ENCODE data around the gene ASH1L.

ASH1L gene

GRCh38 chr1:155466617-155466972 is 96.0 kb downstream of the ASH1L start:
- ATAC-seq: no peak
- no peak for TF ChIP-seq ZNF565 (CRISPR knock-in tag; conservative IDR thresholded peaks at IDR 0.05; ENCODE audit: low read depth)
- 0 out of 2 replicates have a peak, but pooled peaks have one; percentile 5 for TF ChIP-seq OSR1 (CRISPR knock-in tag; IDR thresholded peaks at IDR 0.05)
- no peak for TF ChIP-seq TOX (CRISPR knock-in tag; IDR thresholded peaks at IDR 0.05; ENCODE audit: borderline replicate concordance)

GRCh38 chr1:155463865-155464650 is 98.5 kb downstream of the ASH1L start:
- ATAC-seq: peak; percentile 60
- TF ChIP-seq ZFP30 (CRISPR knock-in tag; IDR thresholded peaks at IDR 0.05): no peak
- TF ChIP-seq PATZ1 (CRISPR knock-in tag; IDR thresholded peaks at IDR 0.05; ENCODE audit: borderline replicate concordance): no peak
- TF ChIP-seq BACH2 (CRISPR knock-in tag; IDR thresholded peaks at IDR 0.05; ENCODE audit: borderline replicate concordance): no peak
- TF ChIP-seq GLIS3 (CRISPR knock-in tag; IDR thresholded peaks at IDR 0.05): no peak
- peak; percentile 70; the same call in 1 of the 2 replicates for TF ChIP-seq TOX (CRISPR knock-in tag; IDR thresholded peaks at IDR 0.05; ENCODE audit: borderline replicate concordance)
- no peak for TF ChIP-seq ZNF70 (CRISPR knock-in tag; IDR thresholded peaks at IDR 0.05)
- TF ChIP-seq OSR1 (CRISPR knock-in tag; IDR thresholded peaks at IDR 0.05): peak; percentile 94
- no peak for TF ChIP-seq ARNTL (CRISPR knock-in tag; IDR thresholded peaks at IDR 0.05; ENCODE audit: borderline replicate concordance, low read depth)
- TF ChIP-seq ZFP3 (CRISPR knock-in tag; IDR thresholded peaks at IDR 0.05): peak; percentile 83; the same call in 1 of the 2 replicates
- no peak for TF ChIP-seq CREB5 (CRISPR knock-in tag; IDR thresholded peaks at IDR 0.05; ENCODE audit: low read depth)
- TF ChIP-seq CSRNP3 (CRISPR knock-in tag; IDR thresholded peaks at IDR 0.05): no peak
- TF ChIP-seq ZC3H10 (CRISPR knock-in tag; IDR thresholded peaks at IDR 0.05): peak; percentile 77; the same call in 1 of the 2 replicates
- TF ChIP-seq RARB (CRISPR knock-in tag; IDR thresholded peaks at IDR 0.05): no peak
- peak; percentile 79; the same call in 1 of the 2 replicates for TF ChIP-seq POU6F1 (CRISPR knock-in tag; IDR thresholded peaks at IDR 0.05; ENCODE audit: borderline replicate concordance, low read depth)
- TF ChIP-seq SNAI2 (CRISPR knock-in tag; IDR thresholded peaks at IDR 0.05): no peak
- no peak for TF ChIP-seq CSDC2 (CRISPR knock-in tag; IDR thresholded peaks at IDR 0.05)

- TF ChIP-seq ISL1 (CRISPR knock-in tag; IDR thresholded peaks at IDR 0.05) (no peak), ZC3H10 (CRISPR knock-in tag; IDR thresholded peaks at IDR 0.05) (no peak), ZNF8 (CRISPR knock-in tag; IDR thresholded peaks at IDR 0.05) (no peak), ZFP3 (CRISPR knock-in tag; IDR thresholded peaks at IDR 0.05) (no peak), PPARA (CRISPR knock-in tag; IDR thresholded peaks at IDR 0.05; ENCODE audit: borderline replicate concordance) (no peak), CSRNP3 (CRISPR knock-in tag; IDR thresholded peaks at IDR 0.05) (no peak), ESRRG (CRISPR knock-in tag; IDR thresholded peaks at IDR 0.05) (no peak), OSR1 (CRISPR knock-in tag; IDR thresholded peaks at IDR 0.05) (no peak), ZFP30 (CRISPR knock-in tag; IDR thresholded peaks at IDR 0.05) (no peak), CSDC2 (CRISPR knock-in tag; IDR thresholded peaks at IDR 0.05) (no peak), RARB (CRISPR knock-in tag; IDR thresholded peaks at IDR 0.05) (no peak), ARNTL (CRISPR knock-in tag; IDR thresholded peaks at IDR 0.05; ENCODE audit: borderline replicate concordance, low read depth) (no peak), BACH2 (CRISPR knock-in tag; IDR thresholded peaks at IDR 0.05; ENCODE audit: borderline replicate concordance) (no peak), TCF4 (CRISPR knock-in tag; IDR thresholded peaks at IDR 0.05; ENCODE audit: borderline replicate concordance) (no peak), POU6F1 (CRISPR knock-in tag; IDR thresholded peaks at IDR 0.05; ENCODE audit: borderline replicate concordance, low read depth) (no peak), TOX (CRISPR knock-in tag; IDR thresholded peaks at IDR 0.05; ENCODE audit: borderline replicate concordance) (no peak), SNAI2 (CRISPR knock-in tag; IDR thresholded peaks at IDR 0.05) (no peak), PATZ1 (CRISPR knock-in tag; IDR thresholded peaks at IDR 0.05; ENCODE audit: borderline replicate concordance) (no peak)
- no peak for ATAC-seq
Measured at GRCh38 chr1:155458111-155458510, 104.5 kb downstream of the ASH1L start.

Data from SK-N-SH treated with all-trans-retinoic acid at 6 μM for 48 hours (cell line).